HepG2 (cell line): ENCODE measurements around the gene CAPZB. TPM values are rescaled to one million over a fixed set of nuclear protein-coding genes. Genes with fewer than 3 reads are reported as not detected.

ENCODE experiments used
- ELF3 ChIP-seq: IDR thresholded peaks from 2 replicates; pipeline ENCODE4 v1.6.1; 2016; ENCODE audit warnings: missing genetic modification reagents, missing compliant biosample characterization
- KMT2A ChIP-seq: sonication (generic); formaldehyde crosslinking; IDR thresholded peaks from 2 replicates; pipeline ENCODE4 v1.4.0; 2020; ENCODE audit warnings: missing genetic modification reagents
- LCORL ChIP-seq, 2 experiments: fragments of 450-650 bp in 1 of 2; sonication (generic) in 1 of 2; formaldehyde crosslinking in 1 of 2; IDR thresholded peaks; 2 replicates each; pipeline versions ENCODE4 v1.5.0 to v1.6.1; 2017 to 2020; ENCODE audit warnings: antibody characterized with exemption in 1 of 2, missing genetic modification reagents in 1 of 2
- MED1 ChIP-seq: sonication (generic); formaldehyde crosslinking; IDR thresholded peaks from 2 replicates; pipeline ENCODE4 v1.4.0; 2020; ENCODE audit warnings: missing genetic modification reagents
- MLLT10 ChIP-seq: sonication (generic); formaldehyde crosslinking; IDR thresholded peaks from 2 replicates; pipeline ENCODE4 v1.4.0; 2020; ENCODE audit warnings: missing genetic modification reagents
- NCOA2 ChIP-seq: sonication (generic); formaldehyde crosslinking; IDR thresholded peaks from 2 replicates; pipeline ENCODE4 v1.8.0; 2022; ENCODE audit warnings: inconsistent platforms
- NR2F1 ChIP-seq, 2 experiments: fragments of 450-650 bp in 1 of 2; formaldehyde crosslinking in 1 of 2; IDR thresholded peaks; 2 replicates each; pipeline versions ENCODE4 v1.5.0 to v1.6.1; 2016 to 2020; ENCODE audit warnings: mild to moderate bottlenecking in 1 of 2, missing compliant biosample characterization in 1 of 2, missing genetic modification reagents in 1 of 2, moderate library complexity in 1 of 2
- SALL2 ChIP-seq: sonication (generic); formaldehyde crosslinking; IDR thresholded peaks from 2 replicates; pipeline ENCODE4 v1.8.1; 2023; ENCODE audit warnings: mild to moderate bottlenecking, missing genetic modification reagents, inconsistent platforms
- SOX6 ChIP-seq, 2 experiments: fragments of 450-650 bp in 1 of 2; sonication (generic) in 1 of 2; formaldehyde crosslinking in 1 of 2; IDR thresholded peaks; 2 replicates each; pipeline versions ENCODE4 v1.4.0 to v1.6.1; 2017 to 2020; ENCODE audit warnings: antibody characterized with exemption in 1 of 2, mild to moderate bottlenecking in 1 of 2, missing genetic modification reagents in 1 of 2
- SRSF1 ChIP-seq: fragments of 200-400 bp; formaldehyde crosslinking; optimal IDR thresholded peaks from 2 replicates; pipeline ENCODE3; 2017; ENCODE audit warnings: mild to moderate bottlenecking, low read depth, low read length, moderate library complexity
- ZNF160 ChIP-seq: sonication (generic); formaldehyde crosslinking; IDR thresholded peaks from 2 replicates; pipeline ENCODE4 v1.8.0; 2022; ENCODE audit warnings: mild to moderate bottlenecking, inconsistent platforms, missing genetic modification reagents
- ZNF333 ChIP-seq: sonication (generic); formaldehyde crosslinking; IDR thresholded peaks from 2 replicates; pipeline ENCODE4 v1.4.0; 2020; ENCODE audit warnings: mild to moderate bottlenecking, missing genetic modification reagents, borderline replicate concordance
- ZNF773 ChIP-seq: sonication (generic); formaldehyde crosslinking; IDR thresholded peaks from 2 replicates; pipeline ENCODE4 v1.4.0; 2020; ENCODE audit warnings: missing genetic modification reagents, borderline replicate concordance
- ZNF879 ChIP-seq: sonication (generic); formaldehyde crosslinking; IDR thresholded peaks from 2 replicates; pipeline ENCODE4 v1.8.1; 2023; ENCODE audit warnings: missing genetic modification reagents
- ZSCAN12 ChIP-seq: sonication (generic); formaldehyde crosslinking; IDR thresholded peaks from 2 replicates; pipeline ENCODE4 v1.9.0; 2021; ENCODE audit warnings: mild to moderate bottlenecking, missing genetic modification reagents
- polyA plus RNA-seq, 8 experiments: library from polyadenylated mRNA; depleted of rRNA in 3 of 8; stranded (reverse) in 7 of 8; unstranded in 1 of 8; fragments of >200 nt; fragmentation: Illumina TruSeq in 4 of 8; extraction: Trizol in 4 of 8; gene quantifications; 2 replicates each; pipeline versions ENCODE4 v1.2.1 to v1.2.3, GENCODE V29; 2011 to 2016; ENCODE audit warnings: low read depth in 4 of 8, missing spikeins in 1 of 8, mixed read lengths in 1 of 8; ENCODE audit not compliant: insufficient read depth in 1 of 8
- total RNA-seq, 5 experiments: library from RNA; depleted of rRNA; stranded (reverse); fragments of >200 nt; fragmentation: Illumina TruSeq; extraction: Trizol; gene quantifications; 2 replicates each; pipeline ENCODE4 v1.2.3, GENCODE V29; 2016; ENCODE audit warnings: low read depth in 1 of 5
- TF ChIP-seq, protein P1 (sequence below): sonication (generic); formaldehyde crosslinking; IDR thresholded peaks from 2 replicates; pipeline ENCODE4 v1.5.1; 2020; ENCODE audit warnings: mild to moderate bottlenecking, missing genetic modification reagents, borderline replicate concordance
- TF ChIP-seq, protein P2 (sequence below): sonication (generic); formaldehyde crosslinking; conservative IDR thresholded peaks from 2 replicates; pipeline ENCODE4 v1.8.1; 2023; ENCODE audit warnings: missing genetic modification reagents
- TF ChIP-seq, protein P3 (sequence below): sonication (generic); formaldehyde crosslinking; IDR thresholded peaks from 2 replicates; pipeline ENCODE4 v1.4.0; 2020; ENCODE audit warnings: mild to moderate bottlenecking, missing genetic modification reagents
- TF ChIP-seq, protein P4 (sequence below): sonication (generic); formaldehyde crosslinking; conservative IDR thresholded peaks from 2 replicates; pipeline ENCODE4 v1.8.0; 2022; ENCODE audit warnings: mild to moderate bottlenecking, moderate library complexity, missing genetic modification reagents

The CAPZB gene
- total and polyA plus RNA-seq, 2 of the 13 experiments (the other 11 are each of a cell fraction or from before 2014, with no cell fraction given) = 58.9 to 76.9 TPM

DNA sequence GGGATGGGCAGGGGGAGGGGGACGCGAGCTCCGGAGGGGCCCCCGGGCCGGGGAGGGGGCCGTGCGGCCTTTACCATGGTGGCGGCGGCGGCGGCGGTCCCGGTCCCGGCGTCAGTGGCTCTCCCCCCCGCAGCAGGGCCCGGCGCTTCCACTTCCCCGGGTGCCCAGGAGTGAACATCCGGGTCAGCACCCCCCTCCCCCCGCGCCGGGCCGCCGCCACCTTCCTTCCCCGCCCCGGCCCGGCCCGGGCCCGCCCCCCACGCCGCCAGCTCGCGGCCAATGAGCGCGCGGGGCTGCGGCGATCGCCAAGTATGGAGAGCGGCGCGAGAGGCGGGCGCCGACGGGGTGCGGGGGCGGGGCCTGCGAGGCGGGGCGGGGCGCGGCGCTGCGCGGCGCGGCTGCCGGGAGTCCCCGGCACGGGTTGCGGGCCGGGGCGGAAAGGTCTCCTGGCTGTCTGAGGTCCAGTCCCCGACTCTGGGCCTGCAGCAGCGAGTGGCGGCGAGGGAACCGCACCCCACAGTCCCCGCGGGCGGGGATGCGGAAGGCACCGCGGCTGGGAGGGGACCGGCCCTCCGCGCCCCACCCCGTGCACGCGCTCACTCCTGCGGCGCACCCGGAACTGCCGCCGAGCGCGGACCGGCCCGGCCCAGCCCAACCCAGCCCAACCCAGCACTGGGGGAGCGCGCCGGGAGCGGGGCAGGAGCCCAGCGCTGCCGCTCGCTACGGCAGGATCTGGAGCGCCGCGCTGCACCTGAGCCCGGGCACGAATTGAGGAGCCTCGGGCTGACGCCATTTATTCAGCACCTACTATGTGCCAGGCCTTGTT is at the start of gene CAPZB (continued):
- TF ChIP-seq, protein P1, sequence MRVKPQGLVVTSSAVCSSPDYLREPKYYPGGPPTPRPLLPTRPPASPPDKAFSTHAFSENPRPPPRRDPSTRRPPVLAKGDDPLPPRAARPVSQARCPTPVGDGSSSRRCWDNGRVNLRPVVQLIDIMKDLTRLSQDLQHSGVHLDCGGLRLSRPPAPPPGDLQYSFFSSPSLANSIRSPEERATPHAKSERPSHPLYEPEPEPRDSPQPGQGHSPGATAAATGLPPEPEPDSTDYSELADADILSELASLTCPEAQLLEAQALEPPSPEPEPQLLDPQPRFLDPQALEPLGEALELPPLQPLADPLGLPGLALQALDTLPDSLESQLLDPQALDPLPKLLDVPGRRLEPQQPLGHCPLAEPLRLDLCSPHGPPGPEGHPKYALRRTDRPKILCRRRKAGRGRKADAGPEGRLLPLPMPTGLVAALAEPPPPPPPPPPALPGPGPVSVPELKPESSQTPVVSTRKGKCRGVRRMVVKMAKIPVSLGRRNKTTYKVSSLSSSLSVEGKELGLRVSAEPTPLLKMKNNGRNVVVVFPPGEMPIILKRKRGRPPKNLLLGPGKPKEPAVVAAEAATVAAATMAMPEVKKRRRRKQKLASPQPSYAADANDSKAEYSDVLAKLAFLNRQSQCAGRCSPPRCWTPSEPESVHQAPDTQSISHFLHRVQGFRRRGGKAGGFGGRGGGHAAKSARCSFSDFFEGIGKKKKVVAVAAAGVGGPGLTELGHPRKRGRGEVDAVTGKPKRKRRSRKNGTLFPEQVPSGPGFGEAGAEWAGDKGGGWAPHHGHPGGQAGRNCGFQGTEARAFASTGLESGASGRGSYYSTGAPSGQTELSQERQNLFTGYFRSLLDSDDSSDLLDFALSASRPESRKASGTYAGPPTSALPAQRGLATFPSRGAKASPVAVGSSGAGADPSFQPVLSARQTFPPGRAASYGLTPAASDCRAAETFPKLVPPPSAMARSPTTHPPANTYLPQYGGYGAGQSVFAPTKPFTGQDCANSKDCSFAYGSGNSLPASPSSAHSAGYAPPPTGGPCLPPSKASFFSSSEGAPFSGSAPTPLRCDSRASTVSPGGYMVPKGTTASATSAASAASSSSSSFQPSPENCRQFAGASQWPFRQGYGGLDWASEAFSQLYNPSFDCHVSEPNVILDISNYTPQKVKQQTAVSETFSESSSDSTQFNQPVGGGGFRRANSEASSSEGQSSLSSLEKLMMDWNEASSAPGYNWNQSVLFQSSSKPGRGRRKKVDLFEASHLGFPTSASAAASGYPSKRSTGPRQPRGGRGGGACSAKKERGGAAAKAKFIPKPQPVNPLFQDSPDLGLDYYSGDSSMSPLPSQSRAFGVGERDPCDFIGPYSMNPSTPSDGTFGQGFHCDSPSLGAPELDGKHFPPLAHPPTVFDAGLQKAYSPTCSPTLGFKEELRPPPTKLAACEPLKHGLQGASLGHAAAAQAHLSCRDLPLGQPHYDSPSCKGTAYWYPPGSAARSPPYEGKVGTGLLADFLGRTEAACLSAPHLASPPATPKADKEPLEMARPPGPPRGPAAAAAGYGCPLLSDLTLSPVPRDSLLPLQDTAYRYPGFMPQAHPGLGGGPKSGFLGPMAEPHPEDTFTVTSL (CRISPR knock-in tag) = no peak
- no peak; the same call in 1 of the 2 replicates for TF ChIP-seq SALL2
- TF ChIP-seq, protein P2, sequence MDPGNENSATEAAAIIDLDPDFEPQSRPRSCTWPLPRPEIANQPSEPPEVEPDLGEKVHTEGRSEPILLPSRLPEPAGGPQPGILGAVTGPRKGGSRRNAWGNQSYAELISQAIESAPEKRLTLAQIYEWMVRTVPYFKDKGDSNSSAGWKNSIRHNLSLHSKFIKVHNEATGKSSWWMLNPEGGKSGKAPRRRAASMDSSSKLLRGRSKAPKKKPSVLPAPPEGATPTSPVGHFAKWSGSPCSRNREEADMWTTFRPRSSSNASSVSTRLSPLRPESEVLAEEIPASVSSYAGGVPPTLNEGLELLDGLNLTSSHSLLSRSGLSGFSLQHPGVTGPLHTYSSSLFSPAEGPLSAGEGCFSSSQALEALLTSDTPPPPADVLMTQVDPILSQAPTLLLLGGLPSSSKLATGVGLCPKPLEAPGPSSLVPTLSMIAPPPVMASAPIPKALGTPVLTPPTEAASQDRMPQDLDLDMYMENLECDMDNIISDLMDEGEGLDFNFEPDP (CRISPR knock-in tag) = no peak
- no peak for TF ChIP-seq MLLT10 (CRISPR knock-in tag)
- TF ChIP-seq ZSCAN12 (CRISPR knock-in tag) = no peak
- TF ChIP-seq ZNF333 = no peak
- no peak for TF ChIP-seq ZNF773
- no peak for TF ChIP-seq NR2F1 (CRISPR knock-in tag; IDR thresholded peaks at IDR 0.05)
- TF ChIP-seq SRSF1 = no peak
- TF ChIP-seq, protein P3, sequence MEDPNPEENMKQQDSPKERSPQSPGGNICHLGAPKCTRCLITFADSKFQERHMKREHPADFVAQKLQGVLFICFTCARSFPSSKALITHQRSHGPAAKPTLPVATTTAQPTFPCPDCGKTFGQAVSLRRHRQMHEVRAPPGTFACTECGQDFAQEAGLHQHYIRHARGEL (CRISPR knock-in tag) = no peak
- no peak; the same call in 1 of the 2 replicates for TF ChIP-seq NCOA2 (CRISPR knock-in tag)
- no peak for TF ChIP-seq LCORL (IDR thresholded peaks at IDR 0.05)
- TF ChIP-seq LCORL (CRISPR knock-in tag; IDR thresholded peaks at IDR 0.05) = peak; percentile 56; the same call in 1 of the 2 replicates
- no peak for TF ChIP-seq SOX6 (IDR thresholded peaks at IDR 0.05)
- TF ChIP-seq SOX6 (CRISPR knock-in tag; IDR thresholded peaks at IDR 0.05) = no peak; the same call in 1 of the 2 replicates
- TF ChIP-seq ZNF879 (CRISPR knock-in tag) = no peak
- TF ChIP-seq KMT2A (CRISPR knock-in tag) = peak; percentile 61; the same call in 1 of the 2 replicates
- TF ChIP-seq, protein P4, sequence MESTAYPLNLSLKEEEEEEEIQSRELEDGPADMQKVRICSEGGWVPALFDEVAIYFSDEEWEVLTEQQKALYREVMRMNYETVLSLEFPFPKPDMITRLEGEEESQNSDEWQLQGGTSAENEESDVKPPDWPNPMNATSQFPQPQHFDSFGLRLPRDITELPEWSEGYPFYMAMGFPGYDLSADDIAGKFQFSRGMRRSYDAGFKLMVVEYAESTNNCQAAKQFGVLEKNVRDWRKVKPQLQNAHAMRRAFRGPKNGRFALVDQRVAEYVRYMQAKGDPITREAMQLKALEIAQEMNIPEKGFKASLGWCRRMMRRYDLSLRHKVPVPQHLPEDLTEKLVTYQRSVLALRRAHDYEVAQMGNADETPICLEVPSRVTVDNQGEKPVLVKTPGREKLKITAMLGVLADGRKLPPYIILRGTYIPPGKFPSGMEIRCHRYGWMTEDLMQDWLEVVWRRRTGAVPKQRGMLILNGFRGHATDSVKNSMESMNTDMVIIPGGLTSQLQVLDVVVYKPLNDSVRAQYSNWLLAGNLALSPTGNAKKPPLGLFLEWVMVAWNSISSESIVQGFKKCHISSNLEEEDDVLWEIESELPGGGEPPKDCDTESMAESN (CRISPR knock-in tag) = 0 out of 2 replicates have a peak, but pooled peaks have one; percentile 21
- peak; percentile 49; the same call in 1 of the 2 replicates for TF ChIP-seq MED1 (CRISPR knock-in tag)
- peak; percentile 45; the same call in 1 of the 2 replicates for TF ChIP-seq ZNF160 (CRISPR knock-in tag)
- peak; percentile 82 for TF ChIP-seq ELF3
